PC-3 (cell line): Measurements from ENCODE around the gene LTBP1. TPM values are rescaled to one million over a fixed set of nuclear protein-coding genes. Genes with fewer than 3 reads are reported as not detected.
A peak's percentile ranks its signal among the peaks of the same experiment; 100 is the strongest.

ENCODE experiments used
- ATAC-seq: fragments of 200-7000 bp; cut with Tn5 transposase; 2 replicates; pipeline ENCODE4 v1.9.1; 2020; ENCODE audit warnings: mild to moderate bottlenecking, moderate library complexity
- BruUV-seq: library from RNA; stranded (reverse); fragments of 400-500 nt; replicated peaks from 2 replicates; lab custom pipeline; 2021; lab: Mats Ljungman, UMichigan
- CTCF ChIA-PET: fragments of 300-600 bp; sonication (Branson Sonifier 250); formaldehyde crosslinking; loops from one replicate; lab custom pipeline; 2022; ENCODE audit warnings: antibody characterized with exemption; lab: Charles Lee
- POLR2A ChIA-PET: fragments of 300-600 bp; sonication (Branson Sonifier 250); formaldehyde crosslinking; loops from one replicate; lab custom pipeline; 2022; ENCODE audit warnings: antibody characterized with exemption; ENCODE audit not compliant: unreplicated experiment; lab: Charles Lee
- DNase-seq: peaks from one replicate; pipeline ENCODE4 v3.0.0-alpha.2; 2015
- H2AFZ ChIP-seq: fragments of 300-600 bp; sonication (generic); 2 replicates; pipeline ENCODE4 v1.6.0; 2016; ENCODE audit warnings: antibody characterized with exemption, low read length
- H3F3A ChIP-seq: fragments of 300-600 bp; sonication (generic); one replicate; pipeline ENCODE4 v1.6.0; 2017; ENCODE audit warnings: antibody characterized with exemption, low read length, control low read depth, mild to moderate bottlenecking; ENCODE audit not compliant: unreplicated experiment
- H3K27ac ChIP-seq: fragments of 300-600 bp; sonication (generic); 2 replicates; pipeline ENCODE4 v1.5.1; 2016; ENCODE audit warnings: mild to moderate bottlenecking, low read length
- H3K27me3 ChIP-seq: fragments of 300-600 bp; sonication (generic); 2 replicates; pipeline ENCODE4 v1.6.1; 2016; ENCODE audit warnings: low read length, mixed read lengths
- H3K36me3 ChIP-seq: fragments of 300-600 bp; sonication (generic); 2 replicates; pipeline ENCODE4 v1.6.1; 2016; ENCODE audit warnings: low read depth, mixed run types, low read length, mixed read lengths
- H3K4me1 ChIP-seq: fragments of 300-600 bp; sonication (generic); 2 replicates; pipeline ENCODE4 v1.5.1; 2016; ENCODE audit warnings: low read length; ENCODE audit not compliant: insufficient read depth
- H3K4me2 ChIP-seq: fragments of 300-600 bp; sonication (generic); 2 replicates; pipeline ENCODE4 v1.6.0; 2016; ENCODE audit warnings: low read length
- H3K4me3 ChIP-seq: fragments of 300-600 bp; sonication (generic); 2 replicates; pipeline ENCODE4 v1.5.1; 2016; ENCODE audit warnings: mild to moderate bottlenecking, low read length, mixed read lengths
- H3K79me2 ChIP-seq: fragments of 300-600 bp; sonication (generic); 2 replicates; pipeline ENCODE4 v1.6.1; 2017; ENCODE audit warnings: low read length, mixed read lengths
- H3K9ac ChIP-seq: fragments of 300-600 bp; sonication (generic); 2 replicates; pipeline ENCODE4 v1.6.0; 2016; ENCODE audit warnings: mild to moderate bottlenecking, low read length
- H3K9me2 ChIP-seq: fragments of 300-600 bp; sonication (generic); replicated peaks from 2 replicates; pipeline ENCODE4 v1.6.1; 2016; ENCODE audit warnings: mixed run types, low read length, mixed read lengths
- H3K9me3 ChIP-seq: fragments of 300-600 bp; sonication (generic); 2 replicates; pipeline ENCODE4 v1.6.1; 2016; ENCODE audit warnings: low read length, mixed read lengths
- H4K20me1 ChIP-seq: fragments of 300-600 bp; sonication (generic); 2 replicates; pipeline ENCODE4 v1.6.1; 2016; ENCODE audit warnings: low read length, mixed read lengths
- EZH2 ChIP-seq: fragments of 300-600 bp; sonication (generic); IDR thresholded peaks from one replicate; pipeline ENCODE4 v1.6.1; 2017; ENCODE audit warnings: antibody characterized with exemption, mild to moderate bottlenecking, low read length; ENCODE audit not compliant: unreplicated experiment
- EZH2phosphoT487 ChIP-seq: fragments of 300-600 bp; sonication (generic); IDR thresholded peaks from 2 replicates; pipeline ENCODE4 v1.6.1; 2018; ENCODE audit warnings: mild to moderate bottlenecking, antibody characterized with exemption, low read length, borderline replicate concordance
- intact Hi-C: fragments of 100-400 bp; cut with micrococcal nuclease; formaldehyde crosslinking; loops from 2 replicates; pipeline ENCODE4 v1.9.0; 2023
- total RNA-seq: library from RNA; depleted of rRNA; stranded (reverse); fragments of >200 nt; gene quantifications from 2 replicates; pipeline ENCODE4 v1.2.3, GENCODE V29; 2014
- TF ChIP-seq, protein P1 (sequence below): fragments of 300-600 bp; sonication (generic); conservative IDR thresholded peaks from 2 replicates; pipeline ENCODE4 v1.5.1; 2017; ENCODE audit warnings: antibody characterized with exemption, low read depth, mild to moderate bottlenecking, low read length

The LTBP1 gene
- total RNA-seq, 1 experiment from 2014 or later: 45.9 TPM

DNA sequence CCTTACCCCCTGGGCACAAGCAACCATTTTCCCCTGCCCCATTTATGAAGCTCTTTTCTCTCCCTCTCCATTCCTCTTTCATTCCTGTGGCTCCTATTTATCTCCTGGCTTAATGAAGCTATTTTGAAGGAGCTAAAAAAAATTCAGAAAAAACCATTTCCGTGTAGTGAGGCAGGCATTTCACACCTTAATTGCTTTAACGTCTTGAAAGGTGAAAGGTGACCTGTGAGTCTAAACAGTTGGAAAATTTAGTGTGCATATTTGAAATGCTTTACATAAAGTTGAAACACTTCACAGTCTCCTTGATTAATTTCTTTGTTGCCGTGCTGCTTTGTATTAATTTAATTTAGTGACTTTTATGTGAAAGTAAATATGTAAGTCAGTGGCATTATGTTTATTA lies 83.6 kb downstream of the LTBP1 start:
- Histone ChIP-seq H3K9me3 (no peaks in the 10 kb centered on the region), H2AFZ (no peak overlapping the region), H3K79me2 (no peaks in the 10 kb centered on the region), H3K4me3 (no peak overlapping the region), H3K27ac (no peak overlapping the region), H3K36me3 (no peaks in the 10 kb centered on the region), H3K4me2 (no peak overlapping the region), H3K9ac (no peak overlapping the region), H3F3A (no peaks in the 10 kb centered on the region), H3K9me2 (no peaks in the 10 kb centered on the region), H3K27me3 (no peaks in the 10 kb centered on the region), H3K4me1 (0 out of 2 replicates have a peak, but pooled peaks cover 5% of the 10 kb centered on the region), H4K20me1 (no peaks in the 10 kb centered on the region)
- ChIA-PET CTCF (interaction anchor here (0.6 kb wide), 1 partner anchor 101 kb away, joined by 3 read pairs; no protein-coding TSS in a partner anchor), POLR2A (no interaction called here)
- no TSS peak for BruUV-seq
- DNase-seq (no peak), ATAC-seq (no peak)
- TF ChIP-seq EZH2phosphoT487 (no peak), EZH2 (no peak)
- TF ChIP-seq, protein P1, sequence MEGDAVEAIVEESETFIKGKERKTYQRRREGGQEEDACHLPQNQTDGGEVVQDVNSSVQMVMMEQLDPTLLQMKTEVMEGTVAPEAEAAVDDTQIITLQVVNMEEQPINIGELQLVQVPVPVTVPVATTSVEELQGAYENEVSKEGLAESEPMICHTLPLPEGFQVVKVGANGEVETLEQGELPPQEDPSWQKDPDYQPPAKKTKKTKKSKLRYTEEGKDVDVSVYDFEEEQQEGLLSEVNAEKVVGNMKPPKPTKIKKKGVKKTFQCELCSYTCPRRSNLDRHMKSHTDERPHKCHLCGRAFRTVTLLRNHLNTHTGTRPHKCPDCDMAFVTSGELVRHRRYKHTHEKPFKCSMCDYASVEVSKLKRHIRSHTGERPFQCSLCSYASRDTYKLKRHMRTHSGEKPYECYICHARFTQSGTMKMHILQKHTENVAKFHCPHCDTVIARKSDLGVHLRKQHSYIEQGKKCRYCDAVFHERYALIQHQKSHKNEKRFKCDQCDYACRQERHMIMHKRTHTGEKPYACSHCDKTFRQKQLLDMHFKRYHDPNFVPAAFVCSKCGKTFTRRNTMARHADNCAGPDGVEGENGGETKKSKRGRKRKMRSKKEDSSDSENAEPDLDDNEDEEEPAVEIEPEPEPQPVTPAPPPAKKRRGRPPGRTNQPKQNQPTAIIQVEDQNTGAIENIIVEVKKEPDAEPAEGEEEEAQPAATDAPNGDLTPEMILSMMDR: no peak
- intact Hi-C loops: no loop called here

DNA sequence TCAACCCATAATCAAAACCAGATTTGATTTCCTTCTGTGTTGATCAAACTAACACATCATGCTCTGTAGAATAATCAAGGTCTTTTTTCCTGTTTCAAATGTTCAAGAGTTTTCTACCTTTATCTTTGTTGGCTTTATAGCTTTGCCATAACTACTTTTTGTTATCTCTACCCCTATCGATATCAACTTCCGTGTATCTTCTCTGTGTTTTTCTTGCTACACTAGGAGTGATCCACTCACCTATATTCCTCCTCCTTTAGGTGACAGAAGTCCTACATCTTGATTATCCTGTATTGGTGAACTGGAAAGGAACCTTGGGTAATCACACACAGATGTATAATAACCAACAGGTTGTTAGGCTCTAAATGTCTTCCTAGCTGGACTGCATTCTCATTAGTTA lies 85.5 kb downstream of the LTBP1 start:
- intact Hi-C loops: no loop called here
- Histone ChIP-seq H2AFZ (no peak overlapping the region), H3K9me3 (no peaks in the 10 kb centered on the region), H3K79me2 (no peaks in the 10 kb centered on the region), H3K4me1 (0 out of 2 replicates have a peak, but pooled peaks cover 5% of the 10 kb centered on the region), H3K4me2 (no peak overlapping the region), H4K20me1 (no peaks in the 10 kb centered on the region), H3K27ac (no peak overlapping the region), H3K9ac (no peak overlapping the region), H3K9me2 (no peaks in the 10 kb centered on the region), H3K4me3 (no peak overlapping the region), H3F3A (no peaks in the 10 kb centered on the region), H3K36me3 (no peaks in the 10 kb centered on the region), H3K27me3 (no peaks in the 10 kb centered on the region)
- TF ChIP-seq, protein P1: no peak
- TF ChIP-seq EZH2 (no peak), EZH2phosphoT487 (no peak)
- ChIA-PET CTCF (interaction anchor here (0.6 to 1.3 kb wide), 5 partner anchors 9 to 409 kb away, joined by 3 to 7 read pairs (median 3); no protein-coding TSS in a partner anchor), POLR2A (no interaction called here)
- DNase-seq: no peak
- ATAC-seq: no peak
- BruUV-seq: no TSS peak

DNA sequence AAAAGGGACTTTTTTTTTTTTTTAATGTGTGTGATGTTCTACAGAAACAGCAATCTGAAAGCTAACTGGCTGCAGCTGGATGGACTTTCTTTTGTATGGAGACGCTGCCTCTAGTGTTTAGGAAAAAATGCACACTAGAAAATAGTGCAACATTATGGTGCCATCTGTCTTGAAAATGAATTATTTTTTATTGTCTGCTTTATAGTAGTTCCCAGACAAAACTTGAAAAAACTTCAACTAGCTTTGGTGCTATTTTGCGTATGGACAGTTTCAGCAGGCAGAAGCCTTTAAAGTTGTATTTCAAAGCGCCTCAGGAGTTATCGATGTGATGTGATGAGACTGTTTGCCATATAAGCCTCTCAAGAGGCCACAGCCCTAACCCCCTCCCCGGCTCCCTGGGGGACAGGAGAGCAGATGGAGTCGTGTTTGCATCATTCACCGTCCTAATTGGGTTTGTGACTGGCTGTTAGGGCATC lies 86.9 kb downstream of the LTBP1 start:
- CTCF ChIA-PET: interaction anchor here (0.6 to 1.8 kb wide), 11 partner anchors 11 to 408 kb away, joined by 3 to 11 read pairs (median 6); no protein-coding TSS in a partner anchor

More for the DNA sequence above, 86.9 kb downstream of the LTBP1 start:
- Histone ChIP-seq H3K9ac (no peak overlapping the region), H3K4me1 (0 out of 2 replicates have a peak, but pooled peaks cover 5% of the 10 kb centered on the region), H3F3A (no peaks in the 10 kb centered on the region), H3K27me3 (no peaks in the 10 kb centered on the region), H3K36me3 (no peaks in the 10 kb centered on the region), H3K9me2 (no peaks in the 10 kb centered on the region), H2AFZ (peak overlapping the region; percentile 16; the same call in 1 of the 2 replicates), H3K27ac (no peak overlapping the region), H3K79me2 (no peaks in the 10 kb centered on the region), H3K4me2 (peak overlapping the region; percentile 13; the same call in 1 of the 2 replicates), H3K9me3 (no peaks in the 10 kb centered on the region), H4K20me1 (no peaks in the 10 kb centered on the region), H3K4me3 (no peak overlapping the region)
- POLR2A ChIA-PET: interaction anchor here (0.6 to 0.7 kb wide), 2 partner anchors 251 to 259 kb away, joined by 4 to 9 read pairs; no protein-coding TSS in a partner anchor
- TF ChIP-seq, protein P1: peak; percentile 91
- TF ChIP-seq EZH2phosphoT487: no peak
- ATAC-seq: peak; percentile 93
- BruUV-seq: no TSS peak
- intact Hi-C loops: loop anchor here (1.0 to 2.0 kb wide), 10 partner anchors 35 to 550 kb away; partner anchors contain the start of gene LTBP1
- peak; percentile 72 for DNase-seq
